G401 (cell line): ENCODE results near the gene ANKRD40CL. TPM values are rescaled to one million over a fixed set of nuclear protein-coding genes. Genes with fewer than 3 reads are reported as not detected.

Experiments used
- DNase-seq: peaks from one replicate; pipeline ENCODE4 v3.0.0-alpha.2; 2015; ENCODE audit warnings: low spot score
- in situ Hi-C: cut with HindIII; loops from 2 replicates; pipeline ENCODE4 v1.10.0; 2016; ENCODE audit warnings: low sequenced_read_pairs, mixed read lengths
- total RNA-seq: library from RNA; depleted of rRNA; stranded (reverse); fragments of >200 nt; shearing (Covaris generic); gene quantifications from 2 replicates; pipeline ENCODE4 v1.2.3, GENCODE V29; 2014

ANKRD40CL gene
- total RNA-seq, 1 experiment from 2014 or later = not detected

DNA sequence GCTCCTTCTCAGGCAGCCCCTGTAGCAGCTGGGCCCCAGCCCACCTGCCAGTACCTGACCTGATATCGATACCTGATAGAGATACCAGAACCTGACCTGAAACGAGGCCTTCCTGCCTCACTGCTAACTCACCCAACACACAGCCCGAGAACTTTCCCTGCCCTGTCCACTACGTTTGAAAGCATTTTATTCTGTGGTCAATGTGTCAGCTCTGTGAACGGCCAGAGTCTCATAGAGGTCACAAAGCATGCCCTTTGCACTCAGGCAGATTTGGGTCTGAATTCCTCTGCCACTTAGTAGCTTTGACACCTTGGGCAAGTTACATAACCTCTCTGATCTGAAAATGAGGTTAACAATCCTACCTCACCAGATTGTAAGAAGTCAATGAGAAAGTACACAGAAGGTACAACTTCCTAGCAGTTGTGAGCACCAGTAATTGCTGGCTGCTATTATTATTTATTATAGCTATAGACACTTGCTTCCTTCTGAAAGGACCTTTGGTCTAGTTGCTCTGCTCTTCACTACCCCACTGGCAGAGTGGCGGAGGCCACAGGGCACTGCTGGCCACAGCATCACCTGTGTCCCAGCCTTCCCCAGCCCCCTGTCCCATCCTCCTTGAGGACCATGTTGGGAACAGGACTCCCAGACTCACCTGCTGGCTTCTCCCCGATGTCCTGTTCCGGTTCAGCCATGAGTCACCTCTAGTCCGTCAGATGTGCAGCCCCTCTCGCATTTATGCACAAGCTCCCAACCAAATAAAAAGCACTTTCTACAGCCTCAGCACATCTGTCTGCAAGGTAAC is 895 bp downstream of the ANKRD40CL start:
- in situ Hi-C loops = no loop called here
- no peak for DNase-seq

DNA sequence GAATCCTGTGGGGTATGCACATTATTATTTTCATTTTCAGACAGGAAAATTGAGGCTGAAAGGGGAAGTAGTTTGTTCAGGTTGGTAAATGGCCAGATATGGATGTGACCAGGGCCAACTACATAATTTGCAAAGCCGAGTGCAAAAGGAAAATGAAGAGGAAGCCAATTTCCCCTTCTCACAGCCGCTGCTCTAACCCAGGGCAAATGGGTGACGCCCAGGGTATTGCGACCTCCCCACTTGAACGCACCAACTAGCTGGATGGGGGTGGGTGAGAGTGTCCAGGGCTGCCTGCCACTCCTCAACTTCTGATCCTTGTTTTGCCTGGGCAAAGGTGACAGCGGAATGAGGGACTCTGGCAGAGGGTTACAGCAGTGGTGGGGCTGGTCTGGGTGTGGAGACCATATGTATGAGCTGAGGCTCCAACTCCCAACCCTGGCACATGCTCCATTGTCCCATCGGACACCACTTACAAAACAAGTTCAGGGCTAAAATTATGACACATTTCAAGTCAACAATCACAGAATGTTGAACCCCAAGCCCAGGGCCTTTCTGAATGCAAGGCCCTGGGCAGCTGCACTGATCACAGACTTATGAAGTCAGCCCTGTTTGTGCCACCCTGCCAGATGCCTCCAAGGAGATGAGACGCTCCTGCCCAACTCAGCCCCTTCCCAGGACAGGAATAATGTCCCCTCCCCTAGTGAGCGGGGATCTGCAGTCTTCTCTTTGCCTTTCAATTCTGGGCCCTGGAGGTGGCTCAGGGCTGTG is 1.7 kb downstream of the ANKRD40CL start:
- in situ Hi-C loops = no loop called here
- peak; percentile 48 for DNase-seq

DNA sequence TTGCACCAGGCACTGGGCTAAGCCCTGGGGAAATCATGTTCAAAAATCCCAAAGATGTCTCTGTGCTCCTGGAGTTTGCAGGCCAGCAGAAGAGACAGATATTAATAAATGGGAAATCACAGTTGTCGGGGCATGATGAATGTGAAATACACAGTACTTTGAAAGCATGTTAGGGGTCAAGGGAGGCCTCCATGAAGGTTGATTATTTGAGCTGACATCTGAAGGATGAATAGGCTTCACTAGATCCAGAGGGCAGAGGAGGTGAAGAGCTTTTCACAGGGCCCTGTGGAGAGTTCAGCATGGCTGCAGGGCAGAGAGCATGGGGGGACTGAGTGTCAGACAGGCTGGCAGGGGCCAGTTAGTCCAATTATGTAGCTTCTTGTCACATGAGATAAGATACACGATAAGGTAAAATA is 2.6 kb downstream of the ANKRD40CL start:
- no peak for DNase-seq
- in situ Hi-C loops = no loop called here

DNA sequence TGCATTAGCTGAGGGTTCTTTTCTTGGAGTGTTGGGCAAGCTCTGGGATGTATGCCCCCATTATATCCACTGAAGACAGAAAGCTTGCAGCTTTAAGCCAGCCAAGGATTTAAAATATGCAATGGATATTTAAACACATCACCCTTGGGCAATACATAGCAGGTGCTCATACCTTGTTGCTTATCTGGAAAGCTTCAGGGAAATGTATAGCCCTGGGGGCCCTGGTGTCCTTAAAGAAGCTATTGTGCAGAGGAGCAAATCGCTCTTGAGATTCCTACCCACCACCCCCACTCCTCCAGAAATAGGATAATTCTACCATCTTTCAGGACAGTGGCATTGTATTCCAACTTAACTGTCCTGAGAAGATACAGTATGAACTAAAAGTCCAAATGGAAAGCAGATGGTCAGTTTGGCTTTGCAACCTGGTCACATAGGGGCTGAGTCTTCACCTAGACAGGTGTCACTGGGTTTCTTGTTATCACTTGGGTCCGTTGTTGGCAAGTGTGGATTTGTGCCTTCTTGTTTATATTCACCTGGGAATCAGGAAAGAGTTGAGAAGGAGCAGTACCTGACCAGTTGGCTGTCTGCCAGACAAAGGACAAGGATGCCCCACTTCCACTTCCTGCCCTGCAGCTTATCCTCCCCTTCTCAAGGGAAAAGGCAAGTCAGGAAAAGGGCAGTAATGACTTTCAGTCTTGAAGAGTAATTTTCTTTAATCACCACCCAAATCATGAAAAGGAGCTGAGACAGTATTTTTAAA is 3.4 kb downstream of the ANKRD40CL start:
- in situ Hi-C loops = no loop called here
- DNase-seq = peak; percentile 82

DNA sequence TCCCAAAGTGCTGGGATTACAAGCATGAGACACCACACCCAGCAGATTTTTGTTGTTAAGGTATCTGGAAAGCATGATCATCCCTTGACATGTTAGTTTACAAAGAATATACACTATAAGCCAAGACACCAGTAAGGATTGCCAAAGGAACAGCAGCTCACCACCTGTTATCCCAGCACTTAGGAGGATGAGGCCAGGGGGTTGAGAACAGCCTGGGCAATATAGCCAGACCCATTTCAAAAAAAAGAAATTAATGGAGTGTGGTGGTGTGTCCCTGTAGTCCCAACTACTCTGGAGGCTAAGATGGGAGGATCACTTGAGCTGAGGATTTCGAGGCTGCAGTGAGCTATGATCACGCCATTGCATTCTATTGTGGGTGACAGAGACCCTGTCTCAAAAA is 5.1 kb downstream of the ANKRD40CL start:
- DNase-seq = no peak
- in situ Hi-C loops = no loop called here

DNA sequence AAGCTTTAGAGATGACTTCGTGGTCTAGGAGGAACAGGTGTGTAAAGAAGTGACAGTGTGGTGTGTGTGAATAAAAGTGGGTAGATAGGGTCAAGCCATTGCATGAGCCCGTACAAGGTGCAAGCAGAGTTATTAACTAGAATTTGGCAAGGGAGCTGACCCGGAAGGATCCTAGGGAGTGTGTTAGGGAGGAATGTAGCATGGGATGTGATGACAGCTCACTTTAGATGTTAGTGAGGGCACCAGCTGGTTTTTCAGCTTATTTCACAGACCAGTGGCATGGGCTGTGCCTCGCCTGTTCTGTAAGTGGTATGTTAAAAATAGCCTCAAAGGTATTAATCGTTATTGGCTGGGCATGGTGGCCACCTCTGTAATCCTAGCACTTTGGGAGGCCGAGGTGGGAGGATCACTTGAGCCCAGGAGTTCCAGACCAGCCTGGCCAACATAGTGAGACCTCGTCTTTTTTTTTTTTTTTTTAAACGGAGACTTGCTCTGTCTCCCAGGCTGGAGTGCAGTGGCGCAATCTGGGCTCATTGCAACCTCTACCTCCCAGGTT is 8.3 kb downstream of the ANKRD40CL start:
- in situ Hi-C loops = no loop called here
- no peak for DNase-seq

DNA sequence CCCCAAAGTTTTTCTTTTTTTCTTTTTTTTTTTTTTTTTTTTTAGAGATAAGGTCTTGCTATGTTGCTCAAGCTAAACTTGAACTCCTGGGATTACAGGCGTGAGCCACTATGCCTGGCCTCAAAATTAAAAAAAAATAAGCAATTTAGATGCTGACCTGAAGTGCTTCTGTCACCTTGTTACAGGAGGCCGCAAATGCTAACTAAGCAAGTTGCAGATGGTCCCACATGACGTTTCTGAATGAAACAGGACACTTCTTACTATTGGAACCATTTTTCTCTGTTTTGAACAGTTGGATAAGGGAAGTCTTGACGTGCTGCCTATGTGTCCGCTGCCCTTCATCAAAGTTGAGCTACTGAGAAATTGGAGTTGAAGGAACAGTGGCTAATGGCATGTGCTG is 8.8 kb downstream of the ANKRD40CL start:
- in situ Hi-C loops = no loop called here
- DNase-seq = no peak

DNA sequence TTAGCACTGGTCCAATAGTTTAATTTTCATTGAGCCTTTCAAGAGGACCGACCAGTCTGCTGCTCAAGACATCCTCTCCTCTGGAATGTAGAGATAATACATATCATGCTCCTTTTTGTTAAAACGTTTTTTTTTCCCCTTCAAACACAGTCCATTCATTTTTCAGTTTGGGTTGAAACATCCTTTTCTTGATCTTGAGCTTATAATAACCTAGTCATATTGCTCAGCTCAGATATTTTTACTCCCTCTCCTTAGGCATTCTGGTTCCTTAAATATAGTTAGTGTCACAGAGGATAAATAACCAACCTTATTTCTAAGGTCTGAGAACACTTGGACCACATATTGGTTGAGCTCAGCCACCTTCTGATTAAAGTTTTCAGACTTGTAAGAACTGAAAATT is 12.8 kb downstream of the ANKRD40CL start:
- DNase-seq = no peak
- in situ Hi-C loops = no loop called here

DNA sequence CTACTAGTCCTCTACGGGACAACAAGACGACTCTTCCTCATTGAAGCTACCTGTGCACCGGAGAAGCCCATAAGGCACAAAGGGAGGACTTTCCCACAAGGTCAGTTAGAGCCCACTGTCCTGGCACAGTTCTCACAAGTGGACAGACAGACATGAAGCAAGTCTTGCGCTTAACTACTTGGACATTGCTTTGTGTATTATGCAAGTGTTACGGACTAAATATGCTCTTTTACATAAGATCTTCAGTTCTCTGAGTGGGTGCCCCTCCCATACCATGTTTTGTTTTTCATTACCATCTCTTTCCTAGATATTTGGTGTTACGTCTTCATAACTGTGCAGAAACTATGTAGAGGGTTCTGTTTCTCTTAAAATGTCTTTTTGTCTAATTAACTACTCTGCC is 18.1 kb downstream of the ANKRD40CL start:
- in situ Hi-C loops = no loop called here
- DNase-seq = no peak

DNA sequence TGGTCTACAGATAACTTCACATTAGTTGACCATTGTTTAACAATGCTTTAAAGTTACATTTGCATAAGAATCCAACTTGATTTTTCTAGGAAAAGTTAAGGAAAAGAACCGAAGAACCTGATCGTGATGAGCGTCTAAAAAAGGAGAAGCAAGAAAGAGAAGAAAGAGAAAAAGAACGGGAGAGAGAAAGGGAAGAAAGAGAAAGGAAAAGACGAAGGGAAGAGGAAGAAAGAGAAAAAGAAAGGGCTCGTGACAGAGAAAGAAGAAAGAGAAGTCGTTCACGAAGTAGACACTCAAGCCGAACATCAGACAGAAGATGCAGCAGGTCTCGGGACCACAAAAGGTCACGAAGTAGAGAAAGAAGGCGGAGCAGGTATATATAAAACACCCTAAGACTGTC is 21.7 kb downstream of the ANKRD40CL start:
- DNase-seq = no peak
- in situ Hi-C loops = no loop called here

DNA sequence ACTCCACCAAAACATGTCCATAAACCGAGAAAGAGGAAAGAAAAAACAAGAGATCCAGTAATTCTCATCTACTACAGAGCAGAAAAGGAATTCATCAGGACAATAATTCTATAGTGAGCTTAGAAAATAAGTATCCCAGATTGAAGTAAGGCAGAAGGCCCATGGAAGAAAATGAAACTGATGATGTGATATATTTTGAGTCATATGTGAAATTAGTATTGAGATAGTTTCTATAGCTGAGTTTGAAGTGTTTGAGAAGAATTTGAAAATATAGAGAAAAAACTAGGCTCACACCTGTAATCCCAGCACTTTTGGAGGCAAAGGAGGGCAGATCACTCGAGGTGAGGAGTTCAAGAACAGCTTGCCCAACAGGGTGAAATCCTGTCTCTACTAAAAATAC is 28.2 kb downstream of the ANKRD40CL start:
- in situ Hi-C loops = no loop called here

DNA sequence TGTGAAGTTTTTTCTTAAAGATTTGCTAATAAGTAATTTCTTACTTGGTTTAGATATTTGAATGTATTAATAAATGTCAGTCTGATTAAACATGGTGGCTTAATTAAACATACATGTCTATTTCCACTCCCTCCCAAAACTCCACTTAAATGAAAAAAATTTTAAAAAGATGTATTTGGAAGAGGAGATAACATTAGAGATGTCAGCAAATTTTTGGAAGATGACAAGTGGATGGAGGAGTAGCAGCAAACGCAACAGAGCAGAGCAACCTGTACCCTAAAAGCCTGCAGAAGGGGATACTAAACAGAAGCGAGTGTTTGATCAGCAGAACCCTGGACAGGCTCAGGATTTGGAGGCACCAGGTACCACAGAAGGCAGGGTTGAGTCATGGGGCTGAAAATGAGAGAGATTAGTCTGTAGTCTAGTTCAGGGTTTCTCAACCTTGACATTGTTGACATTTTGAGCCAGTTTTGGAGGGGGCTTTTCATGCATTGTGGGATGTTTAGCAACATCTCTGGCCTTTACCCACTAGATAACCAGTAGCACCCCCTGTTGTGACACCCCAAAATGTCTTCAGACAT is 30.1 kb downstream of the ANKRD40CL start:
- in situ Hi-C loops = no loop called here
- no peak for DNase-seq

More for the DNA sequence above, 28.2 kb downstream of the ANKRD40CL start:
- no peak for DNase-seq

DNA sequence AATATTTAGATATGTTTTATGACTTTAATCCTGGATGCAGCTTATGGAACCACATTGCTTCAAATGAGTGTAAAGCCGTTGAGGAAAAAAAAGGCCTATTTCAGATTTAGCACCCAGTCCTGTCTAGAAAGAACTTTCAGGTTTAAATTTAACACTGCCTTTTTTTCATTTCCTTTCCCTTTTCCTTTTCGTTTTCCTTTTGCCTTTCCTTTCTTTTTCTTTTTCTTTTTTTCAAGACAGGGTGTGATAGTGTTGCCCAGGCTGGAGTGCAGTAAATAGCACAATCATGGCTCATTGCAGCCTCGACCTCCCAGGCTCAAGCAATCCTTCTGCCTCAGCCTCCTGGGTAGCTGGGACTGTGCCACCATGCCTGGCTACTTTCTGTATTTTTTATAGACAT is 32.0 kb downstream of the ANKRD40CL start:
- DNase-seq = no peak
- in situ Hi-C loops = no loop called here

DNA sequence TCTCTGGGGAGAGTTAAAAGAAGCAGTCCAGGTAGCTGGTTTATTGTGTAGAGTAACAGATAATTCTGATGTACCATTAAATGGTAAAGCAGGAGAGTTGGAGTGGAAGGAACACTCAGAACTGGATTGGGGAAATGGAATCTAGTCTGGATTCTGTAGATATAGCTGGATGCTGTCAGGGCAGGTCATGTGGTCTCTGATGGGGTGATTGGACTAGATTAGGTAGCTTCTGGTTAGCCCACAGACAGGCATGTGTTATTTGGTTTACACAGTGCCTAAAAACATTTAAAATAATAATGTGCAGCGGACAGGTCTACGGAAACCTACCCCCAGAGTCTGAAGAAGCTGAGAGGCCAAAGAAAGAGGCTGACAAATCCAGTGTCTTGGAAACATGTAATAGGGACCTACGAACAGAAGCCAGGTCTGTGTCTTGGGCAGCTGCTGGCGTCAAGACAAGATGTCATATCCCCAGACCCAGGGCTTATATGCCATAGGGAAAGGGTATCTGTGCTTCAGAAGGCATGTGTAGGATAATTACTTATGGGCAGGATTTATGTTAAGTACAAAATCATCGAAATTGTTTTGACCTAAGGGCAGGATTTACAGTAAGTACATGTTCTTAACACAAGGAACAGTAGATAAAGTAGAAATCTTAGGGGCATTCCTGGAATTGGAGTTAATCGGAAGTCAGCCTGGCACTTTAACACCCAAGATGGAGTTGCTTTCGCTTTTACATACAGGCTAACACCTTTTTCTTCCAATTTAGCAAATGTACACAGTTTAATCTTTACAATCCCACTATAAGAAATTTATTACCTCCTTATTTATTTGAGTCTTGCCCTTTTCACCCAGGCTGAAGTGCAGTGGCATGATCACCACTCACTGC is 35.5 kb downstream of the ANKRD40CL start:
- no peak for DNase-seq
- in situ Hi-C loops = no loop called here

DNA sequence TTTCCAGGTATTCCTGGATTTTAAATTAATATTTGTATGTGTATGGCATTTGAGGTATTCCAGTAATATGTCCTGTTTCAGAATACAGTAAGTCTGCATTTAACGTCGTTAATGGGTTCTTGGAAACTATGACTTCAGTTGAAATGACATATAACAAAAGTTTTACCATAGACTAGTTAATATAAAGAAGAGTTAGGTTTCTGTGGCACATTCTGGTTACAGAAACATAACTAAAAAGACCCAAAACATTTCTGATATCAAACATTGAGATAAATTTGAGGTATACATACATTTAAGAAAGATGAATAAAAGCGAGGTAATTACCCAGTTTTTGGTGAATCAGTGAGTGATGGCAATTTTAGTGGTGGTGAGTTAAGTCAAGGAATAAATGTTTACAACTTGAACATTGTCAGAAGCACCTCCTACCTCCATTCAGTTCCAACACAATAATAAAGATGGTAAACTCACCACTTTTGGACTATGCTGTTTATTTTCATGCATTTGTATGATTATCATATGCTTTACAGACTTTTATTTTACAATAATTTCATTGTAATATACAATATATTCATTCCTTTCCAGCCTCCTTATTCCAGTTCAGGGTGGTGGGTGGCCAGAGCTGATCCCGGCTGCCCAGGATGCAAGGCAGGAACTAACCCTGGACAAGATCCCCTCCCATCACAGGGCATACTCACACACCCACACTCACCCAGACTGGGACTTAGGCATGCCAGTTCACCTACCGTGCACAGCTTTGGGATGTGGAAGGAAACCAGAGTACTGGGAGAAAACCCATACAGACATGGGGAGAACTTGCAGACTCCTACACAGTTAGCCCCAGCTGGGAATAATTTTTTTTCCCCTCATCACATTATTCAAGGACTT is 38.2 kb downstream of the ANKRD40CL start:
- DNase-seq = no peak
- in situ Hi-C loops = no loop called here

DNA sequence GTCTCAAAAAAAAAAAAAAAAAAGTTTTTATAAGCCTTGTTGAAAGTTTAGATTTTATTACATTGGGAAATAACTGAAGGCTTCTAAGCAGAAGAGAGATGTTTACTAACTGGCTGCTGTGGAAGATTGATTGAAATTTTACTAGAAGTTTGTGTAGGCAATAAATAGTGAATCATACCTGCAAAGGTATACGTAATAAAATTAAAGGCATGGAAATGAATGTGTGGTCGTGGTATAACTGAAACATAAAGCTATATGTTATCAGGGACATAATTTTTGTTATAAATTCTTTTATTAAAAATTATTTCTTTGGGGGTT is 39.2 kb downstream of the ANKRD40CL start:
- in situ Hi-C loops = no loop called here

DNA sequence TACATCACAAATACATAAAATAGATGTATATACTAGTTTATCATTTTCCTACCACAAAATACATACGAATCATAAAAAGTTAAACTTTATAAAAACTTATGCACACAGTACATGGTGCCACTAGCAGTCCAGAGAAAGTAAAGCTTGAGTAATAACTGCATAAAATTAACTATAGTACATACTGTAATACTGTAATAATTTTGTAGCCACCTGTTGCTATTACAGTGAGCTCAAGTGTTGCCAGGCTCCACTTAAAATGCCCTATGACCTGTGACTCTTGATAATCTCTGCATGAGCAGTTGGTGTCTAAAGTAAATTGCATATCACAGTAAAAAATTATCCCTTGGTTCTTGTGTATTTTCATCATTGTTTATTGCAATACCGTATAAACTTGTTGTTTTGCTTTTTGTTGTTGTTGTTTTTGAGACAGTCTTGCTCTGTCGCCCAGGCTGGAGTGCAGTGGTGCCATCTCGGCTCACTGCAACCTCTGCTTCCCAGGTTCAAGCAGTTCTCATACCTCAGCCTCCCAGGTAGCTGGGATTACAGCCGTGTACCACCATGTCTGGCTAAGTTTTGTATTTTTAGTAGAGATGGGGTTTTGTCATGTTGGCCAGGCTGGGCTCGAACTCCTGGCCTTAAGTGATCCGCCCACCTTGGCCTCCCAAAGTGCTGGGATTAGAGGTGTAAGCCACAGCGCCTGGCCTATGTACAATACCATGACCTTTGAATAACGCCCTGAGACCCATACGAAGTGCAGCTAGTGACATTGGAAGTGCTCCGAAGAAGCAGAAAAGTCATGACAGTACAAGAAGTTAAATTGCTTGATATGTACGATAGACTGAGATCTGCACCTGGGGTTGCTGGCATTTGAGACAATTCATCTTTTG is 41.3 kb downstream of the ANKRD40CL start:
- in situ Hi-C loops = no loop called here
- no peak for DNase-seq

More for the DNA sequence above, 39.2 kb downstream of the ANKRD40CL start:
- DNase-seq = no peak
